ENCODE results near the gene RAB29. TPM values are rescaled to one million over a fixed set of nuclear protein-coding genes. Genes with fewer than 3 reads are reported as not detected.

Gene RAB29
- total RNA-seq, 1 experiment from 2014 or later, result 7.9 TPM

GRCh38 chr1:205800427-205800826 lies 25.1 kb upstream of the RAB29 start:
- no peaks in the 10 kb centered on the region for H3K9me3 ChIP-seq (ENCODE audit: low read depth, low read length, poor library complexity, severe bottlenecking)
- no peaks in the 10 kb centered on the region for H3K4me1 ChIP-seq (ENCODE audit: insufficient read depth, low read length, poor library complexity, severe bottlenecking)
- CTCF ChIA-PET, result no interaction called here
- TF ChIP-seq CTCF (conservative IDR thresholded peaks at IDR 0.05; ENCODE audit: low read depth, low read length) (no peak), EZH2 (IDR thresholded peaks at IDR 0.05; ENCODE audit: borderline replicate concordance, low read depth, low read length, poor library complexity, severe bottlenecking) (no peak)
- no TSS peak for BruUV-seq (replicated peaks)
- H3K4me3 ChIP-seq (ENCODE audit: low read depth, low read length, poor library complexity, severe bottlenecking), result no peak overlapping the region
- H3K36me3 ChIP-seq (ENCODE audit: insufficient read depth, low read length, poor library complexity, severe bottlenecking), result no peaks in the 10 kb centered on the region
- intact Hi-C loops (cut with micrococcal nuclease; ENCODE audit: unreplicated experiment), result no loop called here
- H3K27me3 ChIP-seq (replicated peaks; ENCODE audit: insufficient read depth, low read depth, low read length, poor library complexity), result no peaks in the 10 kb centered on the region
- DNase-seq (ENCODE audit: low spot score), result no peak
- H3K27ac ChIP-seq (ENCODE audit: low read depth, low read length, poor library complexity, severe bottlenecking), result no peak overlapping the region
- POLR2A ChIA-PET (ENCODE audit: low non-redundant PET), result no interaction called here

- ChIA-PET CTCF (no interaction called here), POLR2A (ENCODE audit: low non-redundant PET) (no interaction called here)
- no peak for TF ChIP-seq CTCF (conservative IDR thresholded peaks at IDR 0.05; ENCODE audit: low read depth, low read length)
- no peak for TF ChIP-seq EZH2 (IDR thresholded peaks at IDR 0.05; ENCODE audit: borderline replicate concordance, low read depth, low read length, poor library complexity, severe bottlenecking)
- intact Hi-C loops (cut with micrococcal nuclease; ENCODE audit: unreplicated experiment), result no loop called here
- no peak for DNase-seq (ENCODE audit: low spot score)
- H3K4me1 ChIP-seq (ENCODE audit: insufficient read depth, low read length, poor library complexity, severe bottlenecking), result no peaks in the 10 kb centered on the region
- H3K36me3 ChIP-seq (ENCODE audit: insufficient read depth, low read length, poor library complexity, severe bottlenecking), result no peaks in the 10 kb centered on the region
- H3K27ac ChIP-seq (ENCODE audit: low read depth, low read length, poor library complexity, severe bottlenecking), result no peak overlapping the region
- no peaks in the 10 kb centered on the region for H3K27me3 ChIP-seq (replicated peaks; ENCODE audit: insufficient read depth, low read depth, low read length, poor library complexity)
- H3K9me3 ChIP-seq (ENCODE audit: low read depth, low read length, poor library complexity, severe bottlenecking), result no peaks in the 10 kb centered on the region
- no peak overlapping the region for H3K4me3 ChIP-seq (ENCODE audit: low read depth, low read length, poor library complexity, severe bottlenecking)
- no TSS peak for BruUV-seq (replicated peaks)
Observed at GRCh38 chr1:205798577-205798976, 23.3 kb upstream of the RAB29 start.

- CTCF ChIA-PET, result no interaction called here
- H3K4me1 ChIP-seq (ENCODE audit: insufficient read depth, low read length, poor library complexity, severe bottlenecking), result no peaks in the 10 kb centered on the region
- H3K27me3 ChIP-seq (replicated peaks; ENCODE audit: insufficient read depth, low read depth, low read length, poor library complexity), result no peaks in the 10 kb centered on the region
- H3K27ac ChIP-seq (ENCODE audit: low read depth, low read length, poor library complexity, severe bottlenecking), result no peak overlapping the region
- H3K9me3 ChIP-seq (ENCODE audit: low read depth, low read length, poor library complexity, severe bottlenecking), result no peaks in the 10 kb centered on the region
- H3K36me3 ChIP-seq (ENCODE audit: insufficient read depth, low read length, poor library complexity, severe bottlenecking), result no peaks in the 10 kb centered on the region
- intact Hi-C loops (cut with micrococcal nuclease; ENCODE audit: unreplicated experiment), result no loop called here
- DNase-seq (ENCODE audit: low spot score), result no peak
- BruUV-seq (replicated peaks), result no TSS peak
- POLR2A ChIA-PET (ENCODE audit: low non-redundant PET), result no interaction called here
- TF ChIP-seq CTCF (conservative IDR thresholded peaks at IDR 0.05; ENCODE audit: low read depth, low read length) (no peak), EZH2 (IDR thresholded peaks at IDR 0.05; ENCODE audit: borderline replicate concordance, low read depth, low read length, poor library complexity, severe bottlenecking) (no peak)
- no peak overlapping the region for H3K4me3 ChIP-seq (ENCODE audit: low read depth, low read length, poor library complexity, severe bottlenecking)
Observed at GRCh38 chr1:205797168-205797567, 21.9 kb upstream of the RAB29 start.

Data from A673 (cell line).